A549 (cell line): ENCODE data around the gene SMCO2.

Experiments
- CBX2 ChIP-seq: fragments of 200-600 bp; sonication (generic); IDR thresholded peaks from 2 replicates; pipeline ENCODE4 v1.6.1; 2016; ENCODE audit warnings: low read depth, mild to moderate bottlenecking, borderline replicate concordance
- CHD4 ChIP-seq: fragments of 200-600 bp; sonication (generic); IDR thresholded peaks from 2 replicates; pipeline ENCODE4 v1.6.1; 2016; ENCODE audit warnings: antibody characterized with exemption, mild to moderate bottlenecking, borderline replicate concordance
- CTCF ChIP-seq: fragments of >200 bp; sonication (Bioruptor Twin); formaldehyde crosslinking; IDR thresholded peaks from 3 replicates; pipeline ENCODE4 v1.5.1; 2016
- ELK1 ChIP-seq: fragments of 150-350 bp; IDR thresholded peaks from 2 replicates; pipeline ENCODE4 v1.6.1; 2014; ENCODE audit warnings: low read depth, mild to moderate bottlenecking, low read length
- MAFK ChIP-seq: fragments of 450-650 bp; IDR thresholded peaks from 2 replicates; pipeline ENCODE4 v1.6.1; 2014; ENCODE audit not compliant: partially characterized antibody

- TF ChIP-seq MAFK (no peak), ELK1 (no peak), CHD4 (no peak), CBX2 (no peak), CTCF (no peak)
Measured at GRCh38 chr12:27451036-27451825, 4.7 kb downstream of the SMCO2 start.
